Epithelial cell of proximal tubule (primary cell): ENCODE data around the gene ITGBL1. TPM values are rescaled to one million over a fixed set of nuclear protein-coding genes. Genes with fewer than 3 reads are reported as not detected.

Source experiments
- DNase-seq: peaks from one replicate; pipeline ENCODE4 v3.0.0-alpha.2; 2011; ENCODE audit warnings: low read depth
- H3K4me3 ChIP-seq: 2 replicates; pipeline ENCODE4 v1.5.1; 2011; ENCODE audit warnings: low read depth, mild to moderate bottlenecking, low read length
- CTCF ChIP-seq: conservative IDR thresholded peaks from 2 replicates; pipeline ENCODE4 v1.5.1; 2012; ENCODE audit warnings: low read depth, mild to moderate bottlenecking, low read length
- total RNA-seq: library from RNA; depleted of rRNA; stranded (reverse); fragments of >200 nt; gene quantifications from 2 replicates; pipeline ENCODE4 v1.2.3, GENCODE V29; 2015

ITGBL1 gene
- total RNA-seq, result 0.94 and 1.1 TPM in 2 replicates

- H3K4me3 ChIP-seq, result peak within 1 kb of the TSS; percentile 45
- no peak for TF ChIP-seq CTCF
- no peak for DNase-seq
These were observed at the start of gene ITGBL1 for GRCh38 chr13:101452519-101453485. TSS of gene ITGBL1 (plus strand) at chr13:101452675. CDS start at chr13:101452834, 159 bp downstream.

GRCh38 chr13:101406791-101407190 lies 45.7 kb upstream of the ITGBL1 start:
- no peak for DNase-seq
- no peak overlapping the region for H3K4me3 ChIP-seq
- TF ChIP-seq CTCF, result no peak

GRCh38 chr13:101408154-101408553 lies 44.3 kb upstream of the ITGBL1 start:
- no peak overlapping the region for H3K4me3 ChIP-seq
- TF ChIP-seq CTCF, result no peak
- DNase-seq, result no peak

GRCh38 chr13:101408992-101409656 lies 43.4 kb upstream of the ITGBL1 start:
- no peak overlapping the region for H3K4me3 ChIP-seq
- DNase-seq, result no peak
- TF ChIP-seq CTCF, result no peak

- H3K4me3 ChIP-seq, result no peak overlapping the region
- no peak for TF ChIP-seq CTCF
- DNase-seq, result no peak
These were observed 40.4 kb upstream of the ITGBL1 start for GRCh38 chr13:101412076-101412475.

- DNase-seq, result no peak
- peak overlapping the region; percentile 59 for H3K4me3 ChIP-seq
- TF ChIP-seq CTCF, result no peak
These were observed 36.9 kb upstream of the ITGBL1 start for GRCh38 chr13:101415358-101416174.
